ENCODE data around the gene ARRDC1. TPM values are rescaled to one million over a fixed set of nuclear protein-coding genes. Genes with fewer than 3 reads are reported as not detected.

The ARRDC1 gene
- total and polyA plus RNA-seq, 9 of the 15 experiments (the other 6 are each of a cell fraction or from before 2014, with no cell fraction given): 0.21 to 45.3 (median 18.6) TPM

GRCh38 chr9:137607141-137607857 lies 1.8 kb downstream of the ARRDC1 start (continued):
- TF ChIP-seq ZNF592 (IDR thresholded peaks at IDR 0.05) (no peak), PKNOX1 (IDR thresholded peaks at IDR 0.05) (no peak)

GRCh38 chr9:137610944-137611343 lies 5.5 kb downstream of the ARRDC1 start:
- no peaks in the 10 kb centered on the region for H3K9me3 ChIP-seq (replicated peaks; ENCODE audit: control insufficient read depth, insufficient read depth, low read depth, low read length)
- WGBS (ENCODE audit: insufficient coverage, low coverage, missing lambda C conversion rate): 71% methylated on average over 6 of the region's 6 CpGs
- no peak overlapping the region for H3K4me3 ChIP-seq
- H3K4me1 ChIP-seq (replicated peaks in 1 of 2; ENCODE audit: control insufficient read depth in 2 of 2, insufficient read depth in 2 of 2, low read length in 2 of 2): peaks cover 23 to 69% of the 10 kb centered on the region in 2 experiments; a peak in 4 of 5 replicates
- in situ Hi-C loops (cut with MboI) (no loop called here), intact Hi-C loops (cut with micrococcal nuclease) (no loop called here)
- no peak overlapping the region for H3K4me2 ChIP-seq (ENCODE audit: insufficient read depth, low read length)
- peaks cover 6% of the 10 kb centered on the region for H3K9me1 ChIP-seq (ENCODE audit: control insufficient read depth, insufficient read depth, low read length)
- ATAC-seq (no peak), DNase-seq (ENCODE audit: extremely low read depth in 1 of 4, low spot score in 3 of 4) (no peak), FAIRE-seq (no peak)
- H3K79me2 ChIP-seq (ENCODE audit: control insufficient read depth, insufficient read depth, low read length): peaks cover 18% of the 10 kb centered on the region
- no peaks in the 10 kb centered on the region for H3K27me3 ChIP-seq (ENCODE audit: control insufficient read depth in 2 of 2, insufficient read depth in 2 of 2, low read length in 2 of 2)
- ChIA-PET CTCF (ENCODE audit: low intra/inter-chr PET ratio) (no interaction called here), POLR2A (interaction anchor here (0.9 kb wide), 1 partner anchor 9 kb away, joined by 3 read pairs; the partner anchor contains the start of gene EHMT1)
- no peak overlapping the region for H3K27ac ChIP-seq (ENCODE audit: extremely low read depth, low read depth, low read length)
- peaks cover 28% of the 10 kb centered on the region; the same call in 1 of the 3 replicates for H3K36me3 ChIP-seq (ENCODE audit: control insufficient read depth, insufficient read depth, low read length)
- peaks cover 7% of the 10 kb centered on the region; the same call in 1 of the 2 replicates for H4K20me1 ChIP-seq (replicated peaks; ENCODE audit: control insufficient read depth, insufficient read depth, low read length)
- BruUV-seq (replicated peaks): no TSS peak
- no peak overlapping the region for H2AFZ ChIP-seq (ENCODE audit: low read depth, low read length)
- peak overlapping the region in 1 of 2 experiments; percentile 69; a peak in 2 of 4 replicates for H3K9ac ChIP-seq (ENCODE audit: insufficient read depth in 1 of 2, low read depth in 2 of 2, low read length in 2 of 2)
- no peak for TF ChIP-seq FIP1L1 (IDR thresholded peaks at IDR 0.05; ENCODE audit: low read depth, low read length, poor library complexity, severe bottlenecking)
- no peak for TF ChIP-seq YY1 (IDR thresholded peaks at IDR 0.05; ENCODE audit: borderline replicate concordance in 1 of 3, control insufficient read depth in 1 of 3, extremely low read depth in 1 of 3, insufficient read depth in 3 of 3, insufficient read length in 1 of 3, insufficient replicate concordance in 2 of 3, low read depth in 1 of 3, low read length in 2 of 3)
- TF ChIP-seq ZNF518B (CRISPR knock-in tag; IDR thresholded peaks at IDR 0.05): no peak
- no peak for TF ChIP-seq CTCF (IDR thresholded peaks at IDR 0.05 in 2 of 3, conservative IDR thresholded peaks at IDR 0.05 in 1 of 3; ENCODE audit: insufficient read depth in 2 of 3, low read depth in 1 of 3, low read length in 3 of 3)

Data from K562 (cell line).